GM18526 (cell line): ENCODE measurements around the gene VASH2.

Experiments
- POLR2A ChIP-seq: IDR thresholded peaks from 3 replicates; pipeline ENCODE4 v1.6.1; 2011; ENCODE audit not compliant: insufficient read length; ENCODE audit errors: extremely low read depth

VASH2 gene

GRCh38 chr1:212951126-212951946 lies 995 bp downstream of the VASH2 start:
- no peak for TF ChIP-seq POLR2A

GRCh38 chr1:212951947-212952640 lies 1.8 kb downstream of the VASH2 start:
- TF ChIP-seq POLR2A, result no peak

GRCh38 chr1:212952641-212952976 lies 2.3 kb downstream of the VASH2 start:
- TF ChIP-seq POLR2A, result no peak

GRCh38 chr1:212953321-212953720 lies 3.0 kb downstream of the VASH2 start:
- no peak for TF ChIP-seq POLR2A

- no peak for TF ChIP-seq POLR2A
These were observed 4.2 kb downstream of the VASH2 start for GRCh38 chr1:212954514-212954913.

GRCh38 chr1:212955098-212955497 lies 4.8 kb downstream of the VASH2 start:
- TF ChIP-seq POLR2A, result no peak

GRCh38 chr1:212955961-212956620 lies 5.8 kb downstream of the VASH2 start:
- no peak for TF ChIP-seq POLR2A

- TF ChIP-seq POLR2A, result no peak
These were observed 7.2 kb downstream of the VASH2 start for GRCh38 chr1:212957546-212957945.

- TF ChIP-seq POLR2A, result no peak
These were observed 7.8 kb downstream of the VASH2 start for GRCh38 chr1:212958175-212958574.

- no peak for TF ChIP-seq POLR2A
These were observed 9.2 kb downstream of the VASH2 start for GRCh38 chr1:212959266-212960220.

GRCh38 chr1:212960932-212961331 lies 10.6 kb downstream of the VASH2 start:
- no peak for TF ChIP-seq POLR2A

- TF ChIP-seq POLR2A, result no peak
These were observed 12.2 kb downstream of the VASH2 start for GRCh38 chr1:212962509-212962908.

- no peak for TF ChIP-seq POLR2A
These were observed 13.8 kb downstream of the VASH2 start for GRCh38 chr1:212964102-212964501.

GRCh38 chr1:212966616-212967015 lies 16.3 kb downstream of the VASH2 start:
- TF ChIP-seq POLR2A, result no peak

GRCh38 chr1:212967801-212968200 lies 17.5 kb downstream of the VASH2 start:
- no peak for TF ChIP-seq POLR2A
